ENCODE data around the gene CEP164.

DNA sequence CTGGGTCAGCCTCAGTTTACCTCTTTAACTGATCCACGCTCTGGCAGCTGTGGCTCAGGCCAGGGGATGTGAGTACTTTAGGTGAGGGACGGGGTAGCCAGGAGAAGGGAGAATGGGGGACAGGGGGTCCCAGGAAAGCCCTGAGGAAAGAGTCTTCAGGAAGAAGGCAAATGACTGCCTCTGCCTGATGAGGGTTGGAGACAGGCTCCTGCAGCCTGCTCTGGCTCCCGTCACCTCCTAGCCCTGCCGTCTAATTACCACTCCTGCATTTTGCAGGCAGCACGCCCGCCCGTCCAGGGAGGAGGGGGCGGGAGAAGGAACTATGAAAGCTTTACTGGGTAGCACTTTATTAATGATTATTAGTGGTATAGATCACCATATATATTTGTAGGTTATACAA lies 116.6 kb downstream of the CEP164 start:
- TF ChIP-seq, protein P1, sequence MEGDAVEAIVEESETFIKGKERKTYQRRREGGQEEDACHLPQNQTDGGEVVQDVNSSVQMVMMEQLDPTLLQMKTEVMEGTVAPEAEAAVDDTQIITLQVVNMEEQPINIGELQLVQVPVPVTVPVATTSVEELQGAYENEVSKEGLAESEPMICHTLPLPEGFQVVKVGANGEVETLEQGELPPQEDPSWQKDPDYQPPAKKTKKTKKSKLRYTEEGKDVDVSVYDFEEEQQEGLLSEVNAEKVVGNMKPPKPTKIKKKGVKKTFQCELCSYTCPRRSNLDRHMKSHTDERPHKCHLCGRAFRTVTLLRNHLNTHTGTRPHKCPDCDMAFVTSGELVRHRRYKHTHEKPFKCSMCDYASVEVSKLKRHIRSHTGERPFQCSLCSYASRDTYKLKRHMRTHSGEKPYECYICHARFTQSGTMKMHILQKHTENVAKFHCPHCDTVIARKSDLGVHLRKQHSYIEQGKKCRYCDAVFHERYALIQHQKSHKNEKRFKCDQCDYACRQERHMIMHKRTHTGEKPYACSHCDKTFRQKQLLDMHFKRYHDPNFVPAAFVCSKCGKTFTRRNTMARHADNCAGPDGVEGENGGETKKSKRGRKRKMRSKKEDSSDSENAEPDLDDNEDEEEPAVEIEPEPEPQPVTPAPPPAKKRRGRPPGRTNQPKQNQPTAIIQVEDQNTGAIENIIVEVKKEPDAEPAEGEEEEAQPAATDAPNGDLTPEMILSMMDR (IDR thresholded peaks at IDR 0.05) = no peak
- no peak for TF ChIP-seq POLR2A (IDR thresholded peaks at IDR 0.05)

All from thyroid gland (tissue), 4 donors.